HepG2 (cell line): ENCODE results near the gene HOXC4. TPM values are rescaled to one million over a fixed set of nuclear protein-coding genes. Genes with fewer than 3 reads are reported as not detected.

ENCODE experiments used
- ATAC-seq: fragments of 200-7000 bp; cut with Tn5 transposase; 3 replicates; pipeline ENCODE4 v1.9.1; 2020; ENCODE audit warnings: mild to moderate bottlenecking, moderate library complexity
- BruUV-seq: library from RNA; stranded (reverse); fragments of 400-500 nt; replicated peaks from 2 replicates; lab custom pipeline; 2021; lab: Mats Ljungman, UMichigan
- CTCF ChIA-PET: fragments of 300-600 bp; formaldehyde crosslinking; extraction: SDS; loops from one replicate; lab custom pipeline; 2021; ENCODE audit warnings: low total read pairs, inconsistent platforms, low intra/inter-chr PET ratio; lab: Yijun Ruan, JAX
- POLR2A ChIA-PET: fragments of 350-600 bp; sonication (Branson Sonifier 250); formaldehyde crosslinking; loops from one replicate; lab custom pipeline; 2020; ENCODE audit warnings: antibody characterized with exemption, inconsistent platforms; lab: Yijun Ruan, JAX
- DNase-seq: peaks from one replicate; pipeline ENCODE4 v3.0.0-alpha.2; 2015; ENCODE audit warnings: low spot score
- FAIRE-seq: peaks from 3 replicates; lab custom pipeline; 2011; peaks lifted over from hg19 to GRCh38; lab: Jason Lieb, UNC
- H2AFZ ChIP-seq: one replicate; pipeline ENCODE4 v1.6.1; 2011; ENCODE audit warnings: low read length, inconsistent platforms
- H3K27ac ChIP-seq: fragments of 300-600 bp; 3 replicates; pipeline ENCODE4 v1.8.0; 2011; ENCODE audit warnings: mixed run types, mild to moderate bottlenecking, mixed read lengths, low read length, inconsistent platforms; ENCODE audit not compliant: insufficient read depth; ENCODE audit errors: extremely low read length
- H3K27me3 ChIP-seq, 2 experiments: fragments of 200-600 bp in 1 of 2; 2 replicates in 1 of 2; 3 replicates in 1 of 2; pipeline versions ENCODE4 v1.6.0 to v1.8.0; 2011; ENCODE audit warnings: low read length in 2 of 2, mild to moderate bottlenecking in 2 of 2, moderate library complexity in 2 of 2, inconsistent platforms in 1 of 2; ENCODE audit not compliant: insufficient read depth in 2 of 2, control insufficient read depth in 1 of 2
- H3K36me3 ChIP-seq, 2 experiments: fragments of 200-600 bp in 1 of 2; replicated peaks in 1 of 2; 2 replicates in 1 of 2; 3 replicates in 1 of 2; pipeline versions ENCODE4 v1.5.1 to v1.8.0; 2011; ENCODE audit warnings: low read length in 2 of 2, inconsistent platforms in 1 of 2; ENCODE audit not compliant: insufficient read depth in 2 of 2, control insufficient read depth in 1 of 2
- H3K4me1 ChIP-seq: 2 replicates; pipeline ENCODE4 v1.5.1; 2012; ENCODE audit warnings: low read length, inconsistent platforms; ENCODE audit not compliant: insufficient read depth
- H3K4me2 ChIP-seq: 2 replicates; pipeline ENCODE4 v1.6.0; 2011; ENCODE audit warnings: low read depth, low read length, inconsistent platforms
- H3K4me3 ChIP-seq, 3 experiments: fragments of 200-600 bp in 1 of 3; sonication (generic), shearing (Covaris generic) in 1 of 3; replicated peaks in 1 of 3; 2 replicates each; pipeline ENCODE4 v1.5.1; 2011 to 2016; ENCODE audit warnings: low read length in 3 of 3, inconsistent platforms in 2 of 3, low read depth in 2 of 3, mild to moderate bottlenecking in 2 of 3, control low read depth in 1 of 3, mixed read lengths in 1 of 3; ENCODE audit not compliant: insufficient read depth in 1 of 3
- H3K79me2 ChIP-seq: one replicate; pipeline ENCODE4 v1.6.1; 2011; ENCODE audit warnings: low read length, inconsistent platforms; ENCODE audit not compliant: insufficient read depth
- H3K9ac ChIP-seq: 2 replicates; pipeline ENCODE4 v1.6.0; 2011; ENCODE audit warnings: mild to moderate bottlenecking, low read depth, low read length, inconsistent platforms; ENCODE audit not compliant: insufficient read depth
- H3K9me3 ChIP-seq: 2 replicates; pipeline ENCODE4 v1.5.1; 2012; ENCODE audit warnings: mild to moderate bottlenecking, low read length
- H4K20me1 ChIP-seq: 2 replicates; pipeline ENCODE4 v1.6.0; 2011; ENCODE audit warnings: inconsistent platforms, mild to moderate bottlenecking, low read length, moderate library complexity; ENCODE audit not compliant: insufficient read depth
- CTCF ChIP-seq: sonication (generic); formaldehyde crosslinking; IDR thresholded peaks from 2 replicates; pipeline ENCODE4 v1.5.0; 2020; ENCODE audit warnings: mild to moderate bottlenecking, missing genetic modification reagents, moderate library complexity
- E2F1 ChIP-seq: sonication (generic); formaldehyde crosslinking; IDR thresholded peaks from 2 replicates; pipeline ENCODE4 v1.5.0; 2020; ENCODE audit warnings: missing genetic modification reagents
- EHMT2 ChIP-seq: fragments of 200-600 bp; sonication (generic); IDR thresholded peaks from 2 replicates; pipeline ENCODE4 v1.7.0; 2017; ENCODE audit warnings: antibody characterized with exemption, low read depth, low read length, borderline replicate concordance
- GABPA ChIP-seq, 2 experiments: IDR thresholded peaks; 2 replicates each; pipeline ENCODE4 v1.6.1; 2011 to 2016; ENCODE audit warnings: low read depth in 2 of 2, low read length in 1 of 2, missing biosample characterization in 1 of 2, missing genetic modification characterization in 1 of 2
- LBX2 ChIP-seq: sonication (generic); formaldehyde crosslinking; IDR thresholded peaks from 2 replicates; pipeline ENCODE4 v1.5.0; 2020; ENCODE audit warnings: missing genetic modification reagents, mild to moderate bottlenecking, borderline replicate concordance
- LCORL ChIP-seq, 2 experiments: fragments of 450-650 bp in 1 of 2; sonication (generic) in 1 of 2; formaldehyde crosslinking in 1 of 2; IDR thresholded peaks; 2 replicates each; pipeline versions ENCODE4 v1.5.0 to v1.6.1; 2017 to 2020; ENCODE audit warnings: antibody characterized with exemption in 1 of 2, missing genetic modification reagents in 1 of 2
- RAD21 ChIP-seq: fragments of 450-650 bp; formaldehyde crosslinking; IDR thresholded peaks from 2 replicates; pipeline ENCODE4 v1.5.0; 2020; ENCODE audit warnings: mild to moderate bottlenecking
- SP4 ChIP-seq: sonication (generic); formaldehyde crosslinking; IDR thresholded peaks from 2 replicates; pipeline ENCODE4 v1.8.1; 2023; ENCODE audit warnings: mild to moderate bottlenecking, missing genetic modification reagents
- STAG1 ChIP-seq: sonication (generic); formaldehyde crosslinking; IDR thresholded peaks from 2 replicates; pipeline ENCODE4 v1.4.0; 2020; ENCODE audit warnings: missing genetic modification reagents
- SUZ12 ChIP-seq: fragments of 150-350 bp; IDR thresholded peaks from 2 replicates; pipeline ENCODE4 v1.6.1; 2014; ENCODE audit warnings: low read depth, low read length
- YY1 ChIP-seq: IDR thresholded peaks from 2 replicates; pipeline ENCODE4 v1.6.1; 2011; ENCODE audit warnings: low read length, low read depth, moderate library complexity, mild to moderate bottlenecking; ENCODE audit not compliant: insufficient read depth, insufficient replicate concordance
- ZNF646 ChIP-seq: sonication (generic); formaldehyde crosslinking; IDR thresholded peaks from 2 replicates; pipeline ENCODE4 v1.9.0; 2021; ENCODE audit warnings: mild to moderate bottlenecking, missing genetic modification reagents
- ZSCAN22 ChIP-seq: sonication (generic); formaldehyde crosslinking; IDR thresholded peaks from 2 replicates; pipeline ENCODE4 v1.4.0; 2020; ENCODE audit warnings: mild to moderate bottlenecking, missing genetic modification reagents
- WGBS: methylation state at CpG from one replicate; pipeline ENCODE4 v1.1.6; 2017; ENCODE audit warnings: low lambda C conversion rate; 5-methylcytosine and 5-hydroxymethylcytosine counted together
- in situ Hi-C: cut with HindIII; loops from 2 replicates; pipeline ENCODE4 v1.10.0; 2017; ENCODE audit warnings: low pct_unique_long_range_greater_than_20kb; ENCODE audit not compliant: extremely low pct_ligation_motif_present
- intact Hi-C: fragments of 100-400 bp; cut with micrococcal nuclease; formaldehyde crosslinking; loops from one replicate; pipeline ENCODE4 v1.10.0; 2022; ENCODE audit not compliant: unreplicated experiment
- polyA plus RNA-seq, 8 experiments: library from polyadenylated mRNA; depleted of rRNA in 3 of 8; stranded (reverse) in 7 of 8; unstranded in 1 of 8; fragments of >200 nt; fragmentation: Illumina TruSeq in 4 of 8; extraction: Trizol in 4 of 8; gene quantifications; 2 replicates each; pipeline versions ENCODE4 v1.2.1 to v1.2.3, GENCODE V29; 2011 to 2016; ENCODE audit warnings: low read depth in 4 of 8, missing spikeins in 1 of 8, mixed read lengths in 1 of 8; ENCODE audit not compliant: insufficient read depth in 1 of 8
- total RNA-seq, 5 experiments: library from RNA; depleted of rRNA; stranded (reverse); fragments of >200 nt; fragmentation: Illumina TruSeq; extraction: Trizol; gene quantifications; 2 replicates each; pipeline ENCODE4 v1.2.3, GENCODE V29; 2016; ENCODE audit warnings: low read depth in 1 of 5

Gene HOXC4
- total and polyA plus RNA-seq, 2 of the 13 experiments (the other 11 are each of a cell fraction or from before 2014, with no cell fraction given): not detected

GRCh38 chr12:54032627-54033100, 21.0 kb upstream of the HOXC4 start, which contains the start of gene HOXC5:
HOXC5 (plus strand) TSS chr12:54033050; CDS start chr12:54033123, 73 bp downstream.
- 8% methylated on average over 12 of the region's 12 CpGs for WGBS
- BruUV-seq: no TSS peak
- intact Hi-C loops: loop anchor here (1.0 to 5.0 kb wide), 2 partner anchors 105 to 159 kb away; no protein-coding TSS in a partner anchor
- POLR2A ChIA-PET: no interaction called here
- DNase-seq (peak; percentile 32), FAIRE-seq (peak; percentile 42), ATAC-seq (peak; percentile 32; the same call in 2 of the 3 replicates)
- in situ Hi-C loops: loop anchor here (5.0 kb wide), 2 partner anchors 100 to 160 kb away; no protein-coding TSS in a partner anchor
- no peak within 1 kb of the TSS for H3K9ac ChIP-seq
- H3K9me3 ChIP-seq: no peaks in the 10 kb centered on the region
- no peaks in the 10 kb centered on the region for H4K20me1 ChIP-seq
- no peak within 1 kb of the TSS for H3K27ac ChIP-seq
- H3K79me2 ChIP-seq: no peaks in the 10 kb centered on the region
- CTCF ChIA-PET: interaction anchor here (0.6 to 3.7 kb wide), 9 partner anchors 27 to 184 kb away, joined by 3 to 33 read pairs (median 5); partner anchors contain the start of gene SMUG1
- peak within 1 kb of the TSS in 1 of 3 experiments; percentile 32; a peak in 2 of 6 replicates for H3K4me3 ChIP-seq
- H3K4me1 ChIP-seq: peaks cover 7% of the 10 kb centered on the region; the same call in 1 of the 2 replicates
- no peaks in the 10 kb centered on the region for H3K36me3 ChIP-seq
- H2AFZ ChIP-seq: no peak within 1 kb of the TSS
- peaks cover 5 to 69% of the 10 kb centered on the region in 2 experiments; a peak in 4 of 5 replicates for H3K27me3 ChIP-seq
- peak within 1 kb of the TSS; percentile 62 for H3K4me2 ChIP-seq
- TF ChIP-seq STAG1 (CRISPR knock-in tag) (peak; percentile 85), GABPA (IDR thresholded peaks at IDR 0.05; ENCODE audit: low read depth, low read length) (no peak), GABPA (CRISPR knock-in tag; IDR thresholded peaks at IDR 0.05; ENCODE audit: low read depth) (0 out of 2 replicates have a peak, but pooled peaks have one; percentile 5), SUZ12 (0 out of 2 replicates have a peak, but pooled peaks have one; percentile 12), LCORL (IDR thresholded peaks at IDR 0.05) (0 out of 2 replicates have a peak, but pooled peaks have one; percentile 29), LCORL (CRISPR knock-in tag; IDR thresholded peaks at IDR 0.05) (no peak), RAD21 (peak; percentile 67; the same call in 1 of the 2 replicates), EHMT2 (no peak), ZNF646 (CRISPR knock-in tag) (no peak), CTCF (peak; percentile 81), E2F1 (no peak), YY1 (peak; percentile 38), LBX2 (CRISPR knock-in tag) (no peak), SP4 (CRISPR knock-in tag) (no peak), ZSCAN22 (CRISPR knock-in tag) (no peak)
